Testis (tissue), 3 donors: Measurements from ENCODE around the gene CCDC124. TPM values are rescaled to one million over a fixed set of nuclear protein-coding genes. Genes with fewer than 3 reads are reported as not detected.
A peak's percentile ranks its signal among the peaks of the same experiment; 100 is the strongest.

Experiments
- DNase-seq: peaks from one replicate; pipeline ENCODE4 v3.0.0-alpha.2; 2019
- H3K27ac ChIP-seq, 2 donors: fragments of 200-600 bp; sonication (generic); one replicate each; pipeline ENCODE4 v1.5.1; 2019
- H3K27me3 ChIP-seq: fragments of 200-600 bp; sonication (generic); one replicate; pipeline ENCODE4 v1.5.1; 2019
- H3K36me3 ChIP-seq: fragments of 200-600 bp; sonication (generic); one replicate; pipeline ENCODE4 v1.5.1; 2017; ENCODE audit warnings: low read depth; ENCODE audit errors: missing control alignments
- H3K4me1 ChIP-seq: fragments of 200-600 bp; sonication (generic); one replicate; pipeline ENCODE4 v1.5.1; 2019
- H3K4me3 ChIP-seq, 2 donors: fragments of 200-600 bp; sonication (generic); one replicate each; pipeline ENCODE4 v1.5.1; 2017 to 2019
- H3K9me3 ChIP-seq: fragments of 200-600 bp; sonication (generic); one replicate; pipeline ENCODE4 v1.5.1; 2017
- CTCF ChIP-seq, 3 experiments: fragments of 450-650 bp in 2 of 3; fragments of 200-600 bp in 1 of 3; sonication (generic) in 1 of 3; IDR thresholded peaks; one replicate each; pipeline ENCODE4 v1.5.1; 2016 to 2019; ENCODE audit warnings: antibody characterized with exemption in 3 of 3, mild to moderate bottlenecking in 2 of 3, moderate library complexity in 1 of 3
- POLR2A ChIP-seq: fragments of 450-650 bp; IDR thresholded peaks from one replicate; pipeline ENCODE4 v1.6.1; 2017; ENCODE audit warnings: antibody characterized with exemption, mild to moderate bottlenecking, moderate library complexity
- WGBS, 2 donors: methylation state at CpG; one replicate each; pipeline ENCODE4 v1.1.5; 2018; 5-methylcytosine and 5-hydroxymethylcytosine counted together
- intact Hi-C: fragments of 100-400 bp; cut with DNase I; formaldehyde crosslinking; loops from one replicate; pipeline ENCODE4 v1.15.1; 2023; ENCODE audit warnings: low total_unique reads
- polyA plus RNA-seq: library from polyadenylated mRNA; stranded (reverse); fragments of 350-450 nt; fragmentation: Illumina TruSeq; extraction: RNeasy Lipid Tissue Mini Kit (QIAGEN cat#74804); gene quantifications from one replicate; pipeline ENCODE4 v1.2.3, GENCODE V29; 2014; ENCODE audit warnings: low read depth, low replicate concordance; ENCODE audit not compliant: insufficient read depth
- total RNA-seq, 2 donors: library from RNA; depleted of rRNA; stranded (reverse); fragments of >200 nt; gene quantifications; one replicate each; pipeline ENCODE4 v1.2.3, GENCODE V29; 2016

The CCDC124 gene
- total and polyA plus RNA-seq, 3 donors from 2014 or later, result 51.5 to 75.0 (median 69.5) TPM

DNA sequence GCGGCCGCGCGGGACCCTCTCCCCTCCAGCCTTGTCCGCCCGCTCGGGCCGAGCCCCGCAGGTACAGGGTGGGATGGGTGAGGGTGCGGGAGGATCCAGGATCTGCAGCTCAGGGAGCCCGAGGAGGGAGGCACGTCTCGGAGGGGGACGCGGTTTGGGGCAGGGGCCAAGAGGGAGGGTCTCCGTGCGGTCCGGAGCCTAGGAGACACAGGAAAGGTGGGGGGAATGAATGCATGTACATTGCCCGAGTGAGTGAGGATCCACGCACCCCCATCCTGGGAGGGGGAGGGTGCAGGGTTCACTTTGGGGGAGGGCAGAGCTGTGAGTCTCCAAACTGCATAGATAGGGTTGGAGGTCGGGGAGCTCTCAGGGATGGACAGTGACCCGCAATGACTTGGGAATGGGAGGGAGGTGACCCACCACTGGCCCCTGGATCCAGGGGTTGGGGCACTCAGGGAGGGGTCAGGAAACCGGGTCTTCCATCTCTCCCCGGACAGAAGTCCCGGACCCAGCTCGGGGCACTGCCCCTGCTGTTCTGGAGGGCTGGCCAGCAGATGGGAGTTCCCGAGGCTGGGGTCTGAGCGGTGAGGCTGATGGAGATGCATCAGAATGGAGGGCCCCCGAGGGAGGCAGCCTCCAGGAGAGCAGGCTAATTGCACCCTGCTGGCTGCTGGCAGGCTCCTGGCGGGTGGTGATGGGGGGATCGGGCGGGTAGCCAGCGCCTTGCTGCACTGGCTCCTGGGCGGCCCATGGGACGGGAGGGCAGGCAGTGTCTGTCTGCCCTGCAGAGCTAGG lies 34.6 kb downstream of the CCDC124 start:
- Histone ChIP-seq H3K27me3 (no peaks in the 10 kb centered on the region), H3K9me3 (no peaks in the 10 kb centered on the region), H3K27ac (no peak overlapping the region), H3K4me1 (no peaks in the 10 kb centered on the region), H3K36me3 (no peaks in the 10 kb centered on the region), H3K4me3 (peak overlapping the region; percentile 34 to 43)
- intact Hi-C loops, result no loop called here
- no peak for DNase-seq
- no peak for TF ChIP-seq CTCF (IDR thresholded peaks at IDR 0.05)
- TF ChIP-seq POLR2A, result no peak
- WGBS, 2 donors, result 1 to 15% methylated on average over 17 to 30 of the region's 35 CpGs

DNA sequence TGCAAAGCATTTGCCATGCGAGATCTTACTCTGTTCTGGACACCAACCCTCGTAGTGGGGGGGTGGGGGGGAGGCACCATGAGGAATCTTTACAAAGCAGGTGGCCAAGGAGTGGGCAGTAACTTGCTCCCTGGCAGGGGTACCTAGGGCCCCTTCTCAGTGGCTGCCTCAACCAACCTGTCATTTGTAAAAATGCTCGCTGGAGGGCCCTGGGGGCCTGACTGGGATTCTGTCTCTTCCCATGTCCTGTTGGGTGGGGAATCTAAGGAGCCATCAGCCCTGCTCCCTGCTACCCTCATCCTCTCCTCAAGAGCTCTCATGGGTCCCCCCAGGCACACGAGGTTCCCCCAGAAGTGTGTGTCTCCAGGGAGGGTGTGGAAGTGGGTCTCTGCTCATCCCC lies 35.5 kb downstream of the CCDC124 start:
- Histone ChIP-seq H3K9me3 (no peaks in the 10 kb centered on the region), H3K4me1 (no peaks in the 10 kb centered on the region), H3K4me3 (no peak overlapping the region), H3K36me3 (no peaks in the 10 kb centered on the region), H3K27ac (no peak overlapping the region), H3K27me3 (no peaks in the 10 kb centered on the region)
- TF ChIP-seq POLR2A, result no peak
- TF ChIP-seq CTCF (IDR thresholded peaks at IDR 0.05), result no peak
- DNase-seq, result no peak
- intact Hi-C loops, result no loop called here
- 63 to 81% methylated on average over 4 of the region's 4 CpGs for WGBS, 2 donors

DNA sequence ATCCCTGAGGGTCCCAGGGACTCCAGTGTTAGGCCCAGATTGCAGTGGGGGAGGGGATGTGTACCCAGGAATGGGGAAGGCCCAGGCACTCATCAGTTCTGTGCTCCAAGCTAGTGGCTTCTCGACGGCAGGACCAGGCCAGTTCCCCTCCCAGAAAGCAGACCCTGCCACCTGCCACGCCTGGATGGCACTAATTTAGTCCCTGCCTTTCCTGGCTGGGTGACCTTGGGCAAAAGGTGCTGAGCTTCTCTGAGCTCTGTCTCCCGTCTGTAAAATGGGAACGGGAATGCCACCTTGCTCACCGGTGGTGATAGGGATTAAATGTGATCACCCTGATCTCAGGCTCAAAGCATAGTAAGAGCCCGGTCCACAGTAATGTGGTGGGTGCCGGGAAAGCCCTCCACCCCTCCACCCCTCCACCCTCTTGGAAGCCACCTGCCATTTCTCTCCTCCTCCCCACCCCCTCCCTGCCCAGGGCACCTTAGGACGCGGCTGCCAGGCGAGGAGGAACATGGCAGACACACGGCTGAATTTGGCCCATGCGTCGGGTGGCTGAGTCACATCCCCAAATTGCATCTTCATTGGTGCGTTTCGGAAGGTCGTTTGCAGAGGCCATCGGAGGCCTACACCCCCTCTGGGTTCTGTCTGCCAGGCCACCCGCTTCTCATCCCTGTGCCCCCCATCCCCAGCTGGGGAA lies 36.4 kb downstream of the CCDC124 start:
- no peak for TF ChIP-seq CTCF (IDR thresholded peaks at IDR 0.05)
- no peak for TF ChIP-seq POLR2A
- intact Hi-C loops, result no loop called here
- Histone ChIP-seq H3K4me1 (no peaks in the 10 kb centered on the region), H3K9me3 (no peaks in the 10 kb centered on the region), H3K27me3 (no peaks in the 10 kb centered on the region), H3K36me3 (no peaks in the 10 kb centered on the region), H3K27ac (no peak overlapping the region), H3K4me3 (no peak overlapping the region)
- WGBS, 2 donors, result 83 to 85% methylated on average over 10 to 19 of the region's 19 CpGs
- no peak for DNase-seq

DNA sequence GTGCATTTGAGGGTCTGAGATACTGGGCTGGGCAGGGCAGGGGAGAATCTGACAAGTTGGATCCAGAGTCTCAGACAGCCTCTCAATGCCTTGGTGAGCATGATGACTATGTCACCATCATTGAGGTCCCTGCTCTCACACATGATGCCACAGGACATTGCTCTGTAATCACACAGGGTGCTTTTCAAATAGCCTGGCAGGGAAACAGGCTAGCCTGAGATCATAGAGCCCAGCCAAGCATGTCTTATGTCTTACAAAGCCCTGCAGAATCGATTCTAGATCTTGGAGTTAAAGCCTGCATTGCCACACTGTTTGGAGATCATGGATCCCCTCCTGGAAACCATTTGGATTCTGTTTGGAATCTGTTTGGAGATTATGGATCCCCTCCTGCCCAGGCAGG lies 39.4 kb downstream of the CCDC124 start:
- no peak for TF ChIP-seq POLR2A
- TF ChIP-seq CTCF (IDR thresholded peaks at IDR 0.05), result no peak
- H3K4me3 ChIP-seq, result no peak overlapping the region
- H3K27ac ChIP-seq, result no peak overlapping the region
- H3K27me3 ChIP-seq, result no peaks in the 10 kb centered on the region
- intact Hi-C loops, result no loop called here
- 75% methylated on average over 1 of the region's 1 CpG for WGBS, 2 donors
- no peaks in the 10 kb centered on the region for H3K9me3 ChIP-seq
- DNase-seq, result no peak
- H3K36me3 ChIP-seq, result no peaks in the 10 kb centered on the region
- H3K4me1 ChIP-seq, result no peaks in the 10 kb centered on the region
